CD4-positive, CD25-positive, alpha-beta regulatory T cell (primary cell): Measurements from ENCODE around the gene METTL22. TPM values are rescaled to one million over a fixed set of nuclear protein-coding genes. Genes with fewer than 3 reads are reported as not detected.

Source experiments
- ATAC-seq, 2 donors: fragments of 150-1000 bp; cut with Tn5 transposase; one replicate each; pipeline ENCODE4 v1.10.0; 2021; ENCODE audit warnings: low read depth in 2 of 2, moderate number of reproducible peaks in 2 of 2, moderate library complexity in 1 of 2
- DNase-seq, 3 donors: peaks; one replicate each; pipeline versions ENCODE4 v3.0.0 to v3.0.0-alpha.2; 2012 to 2022; ENCODE audit warnings: mixed read lengths in 1 of 3
- H3K27ac ChIP-seq: one replicate; pipeline ENCODE4 v1.7.0; 2013; ENCODE audit warnings: mild to moderate bottlenecking, low read length; ENCODE audit not compliant: insufficient read depth, poor library complexity, severe bottlenecking
- H3K27me3 ChIP-seq: one replicate; pipeline ENCODE4 v1.7.0; 2013; ENCODE audit warnings: low read length; ENCODE audit not compliant: control insufficient read depth, insufficient read depth
- H3K36me3 ChIP-seq: one replicate; pipeline ENCODE4 v1.7.0; 2013; ENCODE audit warnings: mild to moderate bottlenecking, low read length, moderate library complexity; ENCODE audit not compliant: control insufficient read depth, insufficient read depth
- H3K4me1 ChIP-seq: 2 replicates; pipeline ENCODE4 v1.7.0; 2013; ENCODE audit warnings: mild to moderate bottlenecking, low read length; ENCODE audit not compliant: insufficient read depth, control insufficient read depth, poor library complexity, severe bottlenecking
- H3K4me3 ChIP-seq: one replicate; pipeline ENCODE4 v1.7.0; 2013; ENCODE audit warnings: low read depth, mild to moderate bottlenecking, low read length, moderate library complexity
- H3K9me3 ChIP-seq, 2 experiments: 1 replicate in 1 of 2; 2 replicates in 1 of 2; pipeline ENCODE4 v1.7.0; 2013; ENCODE audit warnings: low read length in 2 of 2, mild to moderate bottlenecking in 1 of 2, moderate library complexity in 1 of 2; ENCODE audit not compliant: control insufficient read depth in 2 of 2
- H3K27ac Mint-ChIP-seq, 3 donors: one replicate each; pipeline ENCODE4 v1.8.0; 2020 to 2022; ENCODE audit warnings: mild to moderate bottlenecking in 3 of 3, mixed read lengths in 3 of 3, moderate library complexity in 2 of 3
- H3K27me3 Mint-ChIP-seq: one replicate; pipeline ENCODE4 v1.8.0; 2022; ENCODE audit warnings: mild to moderate bottlenecking, mixed read lengths
- H3K36me3 Mint-ChIP-seq: one replicate; pipeline ENCODE4 v1.8.0; 2020; ENCODE audit warnings: mixed read lengths
- H3K4me1 Mint-ChIP-seq, 4 donors: one replicate each; pipeline ENCODE4 v1.8.0; 2020 to 2022; ENCODE audit warnings: mixed read lengths in 4 of 4, mild to moderate bottlenecking in 1 of 4
- H3K4me3 Mint-ChIP-seq, 4 donors: one replicate each; pipeline ENCODE4 v1.8.0; 2020 to 2022; ENCODE audit warnings: mild to moderate bottlenecking in 4 of 4, mixed read lengths in 4 of 4, moderate library complexity in 3 of 4
- H3K9me3 Mint-ChIP-seq, 7 donors: one replicate each; pipeline ENCODE4 v1.8.0; 2020 to 2022; ENCODE audit warnings: mixed read lengths in 7 of 7, mild to moderate bottlenecking in 3 of 7, moderate library complexity in 2 of 7
- polyA plus RNA-seq, 4 donors: library from polyadenylated mRNA; unstranded; fragments of 300-500 nt; fragmentation: Illumina TruSeq; gene quantifications; one replicate each; pipeline ENCODE4 v1.2.3, GENCODE V29; 2021
- total RNA-seq: library from RNA; stranded (reverse); gene quantifications from one replicate; pipeline ENCODE4 v1.2.3, GENCODE V29; 2022

Gene METTL22
- total and polyA plus RNA-seq, 5 donors from 2014 or later: 7.6 to 27.1 (median 8.2) TPM

DNA sequence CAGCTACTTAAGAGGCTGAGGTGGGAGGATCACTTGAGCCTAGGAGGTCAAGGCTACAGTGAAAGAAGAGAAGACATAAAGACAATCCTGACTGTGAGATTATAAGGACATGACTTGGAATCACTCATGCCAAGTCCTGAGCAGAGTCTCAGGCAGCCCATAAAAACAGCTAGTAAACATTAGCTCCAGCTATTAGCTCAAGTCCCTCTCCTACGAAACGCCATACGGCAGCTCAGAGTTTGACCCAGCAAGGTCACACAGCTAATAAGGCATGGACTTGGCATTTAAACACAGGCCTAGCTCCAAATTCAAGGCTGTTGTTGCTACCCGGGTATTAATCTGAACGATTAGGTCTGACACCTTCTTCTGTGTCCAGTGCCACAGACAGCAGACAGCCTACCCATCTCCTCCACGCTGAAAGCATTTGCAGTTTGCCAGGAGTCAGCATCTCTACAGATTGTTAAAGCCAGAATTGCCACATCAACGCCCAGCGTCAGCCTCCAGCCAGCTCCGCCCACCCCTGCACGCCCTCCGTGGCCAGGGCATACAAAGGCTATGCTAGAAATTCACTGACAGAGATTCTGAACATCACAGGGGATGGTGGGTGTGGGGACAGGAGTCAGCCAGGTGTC, 21.2 kb upstream of the METTL22 start:
- Histone ChIP-seq H3K4me1 (no peaks in the 10 kb centered on the region), H3K36me3 (no peaks in the 10 kb centered on the region), H3K27ac (no peak overlapping the region), H3K4me3 (no peak overlapping the region), H3K9me3 (no peaks in the 10 kb centered on the region), H3K27me3 (no peaks in the 10 kb centered on the region)
- H3K36me3 Mint-ChIP-seq: no peaks in the 10 kb centered on the region
- no peak overlapping the region for H3K4me3 Mint-ChIP-seq
- DNase-seq: no peak
- ATAC-seq: no peak
- no peaks in the 10 kb centered on the region for H3K4me1 Mint-ChIP-seq
- H3K9me3 Mint-ChIP-seq: peaks cover 0 to 4% (median 0%) of the 10 kb centered on the region in 7 donors
- no peak overlapping the region for H3K27ac Mint-ChIP-seq
- H3K27me3 Mint-ChIP-seq: peaks cover 16% of the 10 kb centered on the region

DNA sequence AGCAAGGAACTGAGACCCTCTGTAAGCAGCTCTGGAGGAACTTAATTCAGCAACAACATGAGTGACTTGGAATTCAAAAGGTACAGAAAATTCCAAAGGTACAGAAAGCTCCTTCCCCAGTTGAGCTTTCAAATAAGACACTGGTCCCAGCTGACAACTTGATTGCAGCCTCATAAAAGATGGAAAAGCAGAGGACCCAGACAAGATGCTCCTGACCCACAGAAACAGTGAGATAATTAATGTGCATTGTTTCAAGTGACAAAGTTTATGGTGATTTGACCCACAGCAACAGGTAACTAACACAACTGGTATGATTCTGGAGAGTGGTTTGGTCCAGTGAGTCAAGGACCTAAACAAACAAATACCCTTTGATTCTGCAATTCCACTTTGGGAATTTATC, 15.9 kb upstream of the METTL22 start:
- ATAC-seq (no peak), DNase-seq (no peak)
- Histone ChIP-seq H3K4me1 (no peaks in the 10 kb centered on the region), H3K27me3 (no peaks in the 10 kb centered on the region), H3K27ac (no peak overlapping the region), H3K9me3 (no peaks in the 10 kb centered on the region), H3K4me3 (no peak overlapping the region), H3K36me3 (no peaks in the 10 kb centered on the region)
- Mint-ChIP-seq H3K27me3 (peaks cover 14% of the 10 kb centered on the region), H3K36me3 (no peaks in the 10 kb centered on the region), H3K4me1 (peaks cover 0 to 2% (median 0%) of the 10 kb centered on the region in 4 donors), H3K4me3 (no peak overlapping the region), H3K27ac (no peak overlapping the region), H3K9me3 (no peaks in the 10 kb centered on the region)

DNA sequence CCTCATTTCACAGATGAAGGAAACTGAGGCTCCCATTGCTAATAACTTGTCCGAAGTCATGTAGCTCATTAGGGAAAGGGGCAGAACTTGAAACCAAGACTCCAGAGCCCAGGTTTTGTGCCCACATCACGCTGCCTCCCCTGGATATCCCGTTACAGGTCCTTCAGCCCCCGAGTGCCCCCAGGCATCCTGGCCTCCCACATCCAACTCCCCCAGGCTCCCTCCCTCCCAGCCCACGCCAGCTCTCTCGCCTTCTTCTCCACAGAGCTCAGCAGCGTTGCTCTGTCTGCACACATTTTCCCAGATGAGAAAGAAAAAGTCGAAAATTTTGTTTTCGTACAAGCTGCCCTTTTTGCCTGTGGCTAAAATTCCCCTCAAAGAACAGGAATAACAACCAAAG, 14.3 kb upstream of the METTL22 start:
- H3K4me3 Mint-ChIP-seq: peak overlapping the region in 1 of 4 donors; percentile 1

DNA sequence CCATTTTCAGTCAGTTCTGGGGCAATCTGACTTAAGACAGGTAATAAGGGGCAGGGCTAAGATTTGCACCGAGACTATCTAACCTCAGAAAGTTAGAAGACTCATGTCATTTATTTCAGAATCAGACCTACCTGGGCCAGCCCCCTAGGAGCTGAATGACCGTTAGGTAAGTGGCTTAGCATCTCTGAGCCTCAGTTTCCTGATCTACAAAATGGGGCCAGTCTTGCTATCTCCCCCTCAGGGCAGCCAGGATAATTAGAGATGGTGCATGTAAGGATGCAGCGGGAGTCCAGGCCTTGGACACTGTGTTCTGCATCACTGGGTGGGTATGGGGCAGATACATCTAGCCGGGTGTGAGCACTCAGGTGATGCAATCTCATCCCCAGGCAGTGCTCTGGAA, 10.4 kb upstream of the METTL22 start:
- ATAC-seq: no peak
- Mint-ChIP-seq H3K4me3 (no peak overlapping the region), H3K9me3 (no peaks in the 10 kb centered on the region), H3K4me1 (peaks cover 0 to 3% (median 0%) of the 10 kb centered on the region in 4 donors), H3K27me3 (peaks cover 16% of the 10 kb centered on the region), H3K36me3 (no peaks in the 10 kb centered on the region), H3K27ac (no peak overlapping the region)
- H3K27ac ChIP-seq: no peak overlapping the region
- no peaks in the 10 kb centered on the region for H3K9me3 ChIP-seq
- DNase-seq: no peak
- peaks cover 6% of the 10 kb centered on the region for H3K27me3 ChIP-seq
- no peaks in the 10 kb centered on the region for H3K36me3 ChIP-seq
- H3K4me3 ChIP-seq: no peak overlapping the region
- no peaks in the 10 kb centered on the region for H3K4me1 ChIP-seq

More for the DNA sequence above, 14.3 kb upstream of the METTL22 start:
- H3K9me3 ChIP-seq: no peaks in the 10 kb centered on the region
- Mint-ChIP-seq H3K27me3 (peaks cover 24% of the 10 kb centered on the region), H3K27ac (no peak overlapping the region), H3K4me1 (peaks cover 0 to 3% (median 0%) of the 10 kb centered on the region in 4 donors), H3K9me3 (no peaks in the 10 kb centered on the region), H3K36me3 (no peaks in the 10 kb centered on the region)
- DNase-seq: no peak
- ATAC-seq: no peak
- no peak overlapping the region for H3K4me3 ChIP-seq
- H3K27me3 ChIP-seq: peaks cover 5% of the 10 kb centered on the region
- no peak overlapping the region for H3K27ac ChIP-seq
- H3K4me1 ChIP-seq: no peaks in the 10 kb centered on the region
- no peaks in the 10 kb centered on the region for H3K36me3 ChIP-seq

DNA sequence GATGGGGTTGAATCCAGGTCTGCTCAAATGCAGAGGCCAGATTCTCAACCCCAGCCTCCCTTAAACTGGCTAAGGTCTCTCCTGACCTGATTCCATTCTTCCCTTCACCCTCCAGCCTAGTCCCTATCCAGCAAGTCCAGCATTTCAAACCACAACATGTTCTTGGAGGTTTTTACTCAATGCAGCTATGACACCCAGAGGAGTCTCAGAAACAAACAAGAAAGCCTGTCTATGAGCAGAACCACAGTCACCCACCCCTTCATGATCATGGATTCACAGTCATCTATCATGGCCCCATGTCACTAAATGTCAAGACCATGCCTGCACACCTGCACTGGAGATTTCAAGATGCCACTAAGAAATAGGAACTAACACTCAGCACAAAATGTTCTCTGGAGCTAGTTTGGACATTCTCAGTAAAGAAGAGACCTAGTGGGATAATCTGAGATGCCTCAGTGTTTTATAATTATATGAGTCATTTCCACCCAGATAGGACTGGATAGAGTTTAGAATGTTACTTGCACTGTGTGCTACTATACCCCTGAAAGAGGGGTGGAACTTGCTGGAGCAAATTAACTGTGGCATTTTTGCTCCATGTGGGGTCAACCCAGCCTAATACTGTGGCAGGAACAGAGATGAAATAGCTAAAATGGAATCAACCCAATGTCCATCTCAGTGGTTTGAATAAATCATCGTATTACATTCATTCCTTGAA, 9.5 kb upstream of the METTL22 start:
- Histone ChIP-seq H3K9me3 (no peaks in the 10 kb centered on the region), H3K4me1 (no peaks in the 10 kb centered on the region), H3K4me3 (no peak overlapping the region), H3K27me3 (peaks cover 6% of the 10 kb centered on the region), H3K27ac (no peak overlapping the region), H3K36me3 (no peaks in the 10 kb centered on the region)
- DNase-seq (no peak), ATAC-seq (no peak)
- peaks cover 0 to 3% (median 0%) of the 10 kb centered on the region in 4 donors for H3K4me1 Mint-ChIP-seq
- H3K9me3 Mint-ChIP-seq: no peaks in the 10 kb centered on the region
- H3K27ac Mint-ChIP-seq: no peak overlapping the region
- peaks cover 26% of the 10 kb centered on the region for H3K27me3 Mint-ChIP-seq
- no peak overlapping the region for H3K4me3 Mint-ChIP-seq
- no peaks in the 10 kb centered on the region for H3K36me3 Mint-ChIP-seq

DNA sequence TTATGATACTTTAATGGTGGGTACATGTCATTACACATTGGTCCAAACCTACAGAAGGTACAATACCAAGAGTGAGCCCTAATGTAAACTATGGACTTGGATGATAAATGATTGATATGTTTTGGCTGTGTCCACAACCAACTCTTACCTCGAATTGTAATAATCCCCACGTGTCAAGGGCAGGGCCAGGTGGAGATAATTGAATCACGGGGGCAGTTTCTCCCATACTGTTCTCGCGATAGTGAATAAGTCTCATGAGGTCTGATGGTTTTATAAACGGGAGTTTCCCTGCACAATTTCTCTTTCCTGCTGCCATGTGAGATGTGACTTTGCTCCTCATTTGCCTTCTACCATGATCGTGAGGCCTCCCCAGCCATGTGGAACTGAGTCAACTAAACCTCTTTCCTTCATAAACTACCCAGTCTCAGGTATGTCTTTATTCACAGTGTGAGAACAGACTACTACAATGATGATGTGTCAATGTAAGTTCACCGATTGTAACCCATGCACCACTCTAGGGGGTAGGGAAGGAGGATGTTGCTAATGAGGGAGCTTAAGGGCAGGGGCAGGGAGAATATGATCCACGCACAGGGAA, 7.0 kb upstream of the METTL22 start:
- Mint-ChIP-seq H3K27me3 (peaks cover 38% of the 10 kb centered on the region), H3K4me3 (no peak overlapping the region), H3K36me3 (no peaks in the 10 kb centered on the region), H3K4me1 (peaks cover 0 to 1% (median 0%) of the 10 kb centered on the region in 4 donors), H3K27ac (peak overlapping the region in 1 of 3 donors; percentile 1), H3K9me3 (no peaks in the 10 kb centered on the region)
- ATAC-seq (no peak), DNase-seq (no peak)
- H3K4me1 ChIP-seq: no peaks in the 10 kb centered on the region
- H3K9me3 ChIP-seq: no peaks in the 10 kb centered on the region
- H3K36me3 ChIP-seq: no peaks in the 10 kb centered on the region
- H3K4me3 ChIP-seq: no peak overlapping the region
- no peak overlapping the region for H3K27ac ChIP-seq
- peaks cover 6% of the 10 kb centered on the region for H3K27me3 ChIP-seq

DNA sequence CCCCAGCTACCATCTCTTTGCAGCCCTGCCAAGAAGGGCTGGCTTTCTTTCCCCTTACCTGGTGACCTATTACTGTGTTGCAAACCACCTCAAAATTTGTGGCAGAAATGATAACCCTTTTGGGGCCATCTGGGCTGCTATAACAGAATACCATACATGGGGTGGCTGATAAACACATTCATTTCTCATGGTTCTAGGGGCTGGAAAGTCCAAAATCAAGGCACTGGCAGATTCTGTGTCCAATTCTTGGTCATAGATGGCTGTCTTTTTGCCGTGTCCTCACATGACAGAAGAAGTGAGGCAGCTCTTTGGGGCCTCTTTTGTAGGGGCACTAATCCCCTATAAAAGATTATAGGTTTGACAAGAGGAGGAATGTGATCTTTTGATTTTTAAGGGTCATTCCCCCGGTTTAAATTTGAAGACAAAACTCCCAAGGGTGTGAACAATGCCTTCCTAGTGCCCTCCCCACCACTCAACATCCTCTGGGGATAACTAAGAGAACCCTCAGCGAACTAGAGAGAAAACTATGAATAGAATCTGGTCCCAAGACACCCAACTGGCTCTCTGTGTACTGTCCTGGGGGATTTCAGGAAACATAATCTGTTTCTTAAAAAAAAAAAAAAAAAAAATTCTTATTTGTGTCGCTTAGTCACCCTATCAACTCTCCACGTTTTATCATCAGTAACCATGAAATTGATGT, 1.7 kb upstream of the METTL22 start:
- Mint-ChIP-seq H3K36me3 (peaks cover 2% of the 10 kb centered on the region), H3K4me3 (peak overlapping the region in 2 of 4 donors; percentile 77 to 92), H3K4me1 (peaks cover 5 to 25% (median 14%) of the 10 kb centered on the region in 4 donors), H3K9me3 (no peaks in the 10 kb centered on the region), H3K27ac (no peak overlapping the region), H3K27me3 (peaks cover 33% of the 10 kb centered on the region)
- Histone ChIP-seq H3K27me3 (no peaks in the 10 kb centered on the region), H3K36me3 (no peaks in the 10 kb centered on the region), H3K4me3 (no peak overlapping the region), H3K27ac (no peak overlapping the region), H3K9me3 (no peaks in the 10 kb centered on the region), H3K4me1 (peaks cover 13% of the 10 kb centered on the region)
- no peak for DNase-seq
- no peak for ATAC-seq
